Testis (tissue), 2 donors: ENCODE results near the gene PTPN13.

Source experiments
- CTCF ChIP-seq, 3 experiments: fragments of 450-650 bp in 2 of 3; fragments of 200-600 bp in 1 of 3; sonication (generic) in 1 of 3; IDR thresholded peaks; one replicate each; pipeline ENCODE4 v1.5.1; 2016 to 2019; ENCODE audit warnings: antibody characterized with exemption in 3 of 3, mild to moderate bottlenecking in 2 of 3, moderate library complexity in 1 of 3
- POLR2A ChIP-seq: fragments of 450-650 bp; IDR thresholded peaks from one replicate; pipeline ENCODE4 v1.6.1; 2017; ENCODE audit warnings: antibody characterized with exemption, mild to moderate bottlenecking, moderate library complexity

- no peak for TF ChIP-seq CTCF (IDR thresholded peaks at IDR 0.05)
- no peak for TF ChIP-seq POLR2A
These were observed 47.0 kb upstream of the PTPN13 start for GRCh38 chr4:86547140-86547539.
